ENCODE measurements around the gene SH3TC1.

DNA sequence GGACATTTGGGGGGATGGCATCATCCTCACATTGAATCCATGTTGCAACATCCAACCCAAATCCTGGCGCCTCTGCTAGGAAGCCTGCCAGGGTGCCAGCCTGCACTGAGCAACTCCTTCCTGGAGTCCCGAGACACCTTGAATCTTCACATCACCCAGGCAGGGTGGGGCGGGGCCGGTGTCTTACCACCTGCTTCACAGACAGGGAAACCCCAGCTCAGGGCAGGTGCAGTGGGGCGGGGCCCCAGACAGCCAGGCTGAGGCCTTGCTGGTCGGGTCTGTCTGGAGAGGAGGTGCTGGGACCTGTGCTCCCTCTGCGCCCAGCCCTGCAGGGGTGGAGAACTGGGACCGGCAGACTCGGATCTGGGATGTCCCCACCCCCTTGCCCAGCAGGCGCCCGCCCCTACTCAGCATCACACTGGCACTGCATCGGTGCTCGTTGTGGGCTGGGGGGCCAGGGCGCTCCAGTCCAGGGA lies 39.0 kb downstream of the SH3TC1 start:
- TF ChIP-seq, protein P1, sequence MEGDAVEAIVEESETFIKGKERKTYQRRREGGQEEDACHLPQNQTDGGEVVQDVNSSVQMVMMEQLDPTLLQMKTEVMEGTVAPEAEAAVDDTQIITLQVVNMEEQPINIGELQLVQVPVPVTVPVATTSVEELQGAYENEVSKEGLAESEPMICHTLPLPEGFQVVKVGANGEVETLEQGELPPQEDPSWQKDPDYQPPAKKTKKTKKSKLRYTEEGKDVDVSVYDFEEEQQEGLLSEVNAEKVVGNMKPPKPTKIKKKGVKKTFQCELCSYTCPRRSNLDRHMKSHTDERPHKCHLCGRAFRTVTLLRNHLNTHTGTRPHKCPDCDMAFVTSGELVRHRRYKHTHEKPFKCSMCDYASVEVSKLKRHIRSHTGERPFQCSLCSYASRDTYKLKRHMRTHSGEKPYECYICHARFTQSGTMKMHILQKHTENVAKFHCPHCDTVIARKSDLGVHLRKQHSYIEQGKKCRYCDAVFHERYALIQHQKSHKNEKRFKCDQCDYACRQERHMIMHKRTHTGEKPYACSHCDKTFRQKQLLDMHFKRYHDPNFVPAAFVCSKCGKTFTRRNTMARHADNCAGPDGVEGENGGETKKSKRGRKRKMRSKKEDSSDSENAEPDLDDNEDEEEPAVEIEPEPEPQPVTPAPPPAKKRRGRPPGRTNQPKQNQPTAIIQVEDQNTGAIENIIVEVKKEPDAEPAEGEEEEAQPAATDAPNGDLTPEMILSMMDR (IDR thresholded peaks at IDR 0.05) = no peak
- no peak for TF ChIP-seq POLR2AphosphoS5 (IDR thresholded peaks at IDR 0.05)

All from esophagus muscularis mucosa (tissue), 3 donors.